Inferior parietal cortex (tissue), 1 donor: Measurements from ENCODE around the gene CAVIN1.
"Not testable (repeated sequence)": the region's sequence is repeated elsewhere in the genome, so short reads cannot be mapped to it uniquely, and the experiment has no call there.

ENCODE experiments used
- DNase-seq: peaks from one replicate; pipeline ENCODE4 v3.0.0-alpha.2; 2016; ENCODE audit errors: extremely low spot score

CAVIN1 gene

DNA sequence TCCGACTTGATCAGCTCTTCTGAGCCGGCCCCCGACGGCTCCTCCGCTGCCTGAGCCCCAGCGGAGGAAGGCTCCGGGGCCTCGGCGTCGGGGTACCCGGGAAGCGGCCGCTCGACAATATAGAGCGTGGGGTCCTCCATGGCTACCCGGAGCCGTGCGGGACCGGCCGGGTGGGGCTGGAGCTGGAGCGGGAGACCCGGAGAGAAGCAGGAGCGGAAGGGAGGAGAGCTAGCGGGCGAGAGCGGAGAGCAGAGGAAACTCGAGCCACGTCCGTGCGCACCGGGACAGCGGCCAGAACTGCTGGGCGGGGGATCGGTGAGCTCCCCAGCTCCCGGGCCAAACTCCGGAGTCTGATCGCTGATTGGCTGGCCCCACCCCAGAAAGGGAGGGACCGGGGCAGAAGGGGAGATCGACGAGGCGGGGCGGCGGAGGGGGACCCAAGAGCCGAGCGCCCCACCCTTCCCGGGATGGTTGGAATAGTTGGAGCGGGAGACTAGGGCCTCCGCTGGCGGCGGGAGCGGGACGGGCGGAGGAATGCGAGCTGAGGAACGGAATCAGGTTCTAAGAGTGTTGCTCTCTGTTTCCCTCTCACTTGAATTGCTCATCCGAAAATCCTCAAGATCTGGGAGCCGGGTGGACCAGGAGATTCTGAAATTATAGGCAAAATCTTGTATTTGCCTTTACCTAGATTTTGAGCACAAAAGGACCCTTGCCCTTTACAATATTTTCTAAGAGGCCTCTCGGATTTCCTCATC, at the start of gene CAVIN1:
TSS of gene CAVIN1 (minus strand) at position 299 of the 755 bp plus-strand sequence. CDS start at position 140, 159 bp downstream.
- peak; percentile 82 for DNase-seq

DNA sequence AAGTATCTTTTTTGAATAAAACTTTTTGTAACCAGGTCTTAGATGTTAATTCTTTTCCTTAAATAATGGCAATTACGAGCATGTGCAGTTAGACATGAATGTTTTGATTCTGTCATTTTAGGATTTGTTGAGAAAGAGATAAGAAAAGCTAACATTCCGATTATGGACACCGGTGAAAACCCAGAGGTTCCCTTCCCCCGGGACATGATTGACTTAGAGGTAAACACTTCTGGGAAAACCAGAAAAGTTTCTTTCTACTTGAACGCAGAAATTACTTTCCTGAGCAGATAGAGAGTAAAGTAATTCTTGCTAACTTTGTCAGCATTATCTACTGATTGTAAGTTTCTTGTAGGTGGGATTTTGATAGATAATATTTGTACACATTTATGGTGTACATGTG, 44.8 kb upstream of the CAVIN1 start:
- DNase-seq: no peak

- no peak for DNase-seq
These were observed 40.9 kb upstream of the CAVIN1 start for GRCh38 chr17:42463976-42464400.

DNA sequence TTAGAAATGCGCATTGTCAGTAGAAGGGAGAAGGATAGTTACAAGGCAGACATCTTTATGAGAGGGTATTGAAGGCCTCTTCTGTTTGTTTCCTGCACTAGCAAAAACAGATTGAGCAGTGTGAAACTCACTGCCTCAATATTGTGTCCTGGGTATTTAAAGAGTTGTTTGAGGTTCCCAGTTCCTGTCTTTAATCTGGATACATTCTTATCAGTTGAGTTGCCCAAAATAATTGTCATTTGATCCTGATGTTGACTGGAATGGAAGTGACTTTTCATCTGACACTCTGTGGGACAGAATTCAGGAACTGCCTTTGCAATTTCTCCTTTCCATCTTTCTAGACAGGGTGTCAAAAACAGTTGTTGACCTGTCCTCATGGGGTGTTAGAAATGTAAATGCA, 37.3 kb upstream of the CAVIN1 start:
- no peak for DNase-seq

GRCh38 chr17:42459801-42460281, 36.8 kb upstream of the CAVIN1 start:
- DNase-seq: peak; percentile 68

DNA sequence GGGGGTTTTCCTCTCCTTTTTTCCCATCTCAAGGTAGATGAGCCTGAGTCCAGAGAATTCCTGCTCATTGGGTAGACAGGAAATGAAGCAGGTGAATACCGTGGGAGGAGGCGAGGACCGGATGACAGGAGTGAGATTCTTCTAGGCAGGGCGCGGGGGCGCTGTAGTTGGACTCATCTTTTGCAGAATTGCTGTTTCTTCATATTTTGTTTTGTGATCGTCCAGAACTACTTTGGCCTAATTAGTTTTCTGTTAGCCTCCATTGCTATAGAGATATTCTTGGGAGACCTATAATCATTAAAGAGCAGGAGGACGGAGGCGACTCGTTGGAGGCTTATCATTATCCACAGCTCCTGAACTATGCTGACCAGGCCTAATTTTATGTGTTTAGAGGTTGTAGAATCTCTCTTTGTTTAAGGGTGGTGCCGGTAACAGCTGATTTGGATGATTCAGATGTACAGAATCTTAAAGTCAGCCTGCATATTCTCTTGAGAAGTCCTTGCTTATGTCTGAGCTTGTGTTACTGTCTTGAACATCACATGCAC, 36.3 kb upstream of the CAVIN1 start:
- peak; percentile 74 for DNase-seq

- DNase-seq: peak; percentile 85
These were observed 35.6 kb upstream of the CAVIN1 start, which contains the start of gene ATP6V0A1 for GRCh38 chr17:42458497-42459255. Gene ATP6V0A1 (plus strand): TSS chr17:42458878. CDS start chr17:42460895, 2,017 bp downstream.

- DNase-seq: peak; percentile 17
These were observed 34.2 kb upstream of the CAVIN1 start for GRCh38 chr17:42457107-42457792.

GRCh38 chr17:42456223-42457106, 33.4 kb upstream of the CAVIN1 start:
- peak; percentile 22 for DNase-seq

- DNase-seq: not testable (repeated sequence)
These were observed 31.9 kb upstream of the CAVIN1 start for GRCh38 chr17:42454987-42455386.

DNA sequence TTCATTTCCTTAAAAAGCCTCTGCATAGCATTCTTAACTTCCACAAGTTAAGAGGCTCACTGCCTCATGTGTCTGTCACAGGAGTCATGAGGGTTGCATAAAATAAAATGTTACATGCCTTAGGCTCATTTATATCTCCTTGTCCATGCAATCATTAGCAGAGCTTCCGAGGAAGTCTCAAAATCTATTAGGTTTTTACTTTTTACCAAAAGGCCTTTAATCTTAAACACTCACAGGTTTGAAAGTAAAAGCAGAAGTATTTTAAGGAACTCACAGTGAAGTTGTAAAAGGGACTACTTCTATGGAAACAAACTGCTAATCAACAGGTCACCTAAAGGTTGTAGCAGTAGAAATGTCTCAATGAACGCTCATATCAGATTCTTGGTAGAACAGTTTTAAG, 30.4 kb upstream of the CAVIN1 start:
- DNase-seq: no peak

DNA sequence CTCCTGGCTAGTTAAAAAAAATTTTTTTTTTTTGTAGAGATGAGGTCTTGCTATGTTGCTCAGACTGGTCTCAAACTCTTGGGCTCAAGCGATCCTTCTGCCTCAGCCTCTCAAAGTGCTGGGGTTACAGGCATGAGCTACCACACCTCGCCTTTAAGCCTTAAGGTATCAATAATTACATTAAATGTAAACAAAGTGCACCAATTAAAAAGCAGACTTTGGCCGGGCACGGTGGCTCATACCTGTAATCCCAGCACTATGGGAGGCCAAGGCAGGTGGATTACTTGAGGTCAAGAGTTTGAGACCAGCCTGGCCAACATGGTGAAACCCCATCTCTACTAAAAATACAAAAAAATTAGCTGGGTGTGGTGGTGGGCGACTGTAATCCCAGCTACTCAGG, 28.2 kb upstream of the CAVIN1 start:
- DNase-seq: not testable (repeated sequence)

- DNase-seq: not testable (repeated sequence)
These were observed 26.8 kb upstream of the CAVIN1 start for GRCh38 chr17:42449838-42450237.

GRCh38 chr17:42449176-42449575, 26.1 kb upstream of the CAVIN1 start:
- not testable (repeated sequence) for DNase-seq

GRCh38 chr17:42442196-42442565, 19.1 kb upstream of the CAVIN1 start:
- no peak for DNase-seq

- no peak for DNase-seq
These were observed 18.5 kb upstream of the CAVIN1 start for GRCh38 chr17:42441371-42442195.

DNA sequence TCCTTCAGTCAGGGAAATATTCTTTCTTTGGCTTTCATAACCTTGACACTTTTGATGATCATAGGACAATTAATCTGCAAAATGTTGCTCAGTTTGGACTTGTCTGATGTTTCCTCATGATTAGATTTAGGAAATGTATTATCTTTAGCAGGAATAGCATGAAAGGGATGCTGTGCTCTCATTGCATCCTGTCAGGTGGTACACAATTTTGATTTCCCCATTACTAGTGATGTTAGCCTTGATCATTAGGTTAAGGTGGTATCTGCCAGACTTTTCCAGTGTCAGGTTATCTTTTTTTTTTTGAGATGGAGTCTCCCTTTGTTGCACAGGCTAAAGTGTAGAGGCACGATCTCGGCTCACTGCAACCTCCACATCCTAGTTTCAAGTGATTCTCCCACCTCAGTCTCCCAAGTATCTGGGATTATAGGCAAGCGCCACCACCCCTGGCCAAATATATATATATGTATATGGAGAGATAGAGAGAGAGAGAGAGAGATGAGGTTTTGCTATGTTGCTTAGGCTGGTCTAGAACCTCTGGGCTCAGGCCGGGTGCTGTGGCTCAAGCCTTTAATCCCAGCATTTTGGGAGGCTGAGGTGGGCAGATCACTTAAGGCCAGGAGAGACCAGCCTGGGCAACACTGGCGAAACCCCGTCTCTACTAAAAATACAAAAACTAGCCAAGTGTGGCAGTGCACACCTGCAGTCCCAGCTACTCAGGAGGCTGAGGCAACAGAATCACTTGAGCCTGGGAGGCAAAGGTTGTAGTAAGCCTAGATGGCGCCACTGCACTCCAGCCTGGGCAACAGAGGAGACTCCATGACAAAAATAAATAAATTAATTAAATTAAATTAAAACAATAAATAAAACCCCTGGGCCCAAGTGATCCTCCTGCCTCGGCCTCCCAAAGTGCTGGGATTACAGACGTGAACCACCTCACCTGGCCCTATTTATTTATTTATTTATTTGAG, 15.8 kb upstream of the CAVIN1 start:
- DNase-seq: no peak

DNA sequence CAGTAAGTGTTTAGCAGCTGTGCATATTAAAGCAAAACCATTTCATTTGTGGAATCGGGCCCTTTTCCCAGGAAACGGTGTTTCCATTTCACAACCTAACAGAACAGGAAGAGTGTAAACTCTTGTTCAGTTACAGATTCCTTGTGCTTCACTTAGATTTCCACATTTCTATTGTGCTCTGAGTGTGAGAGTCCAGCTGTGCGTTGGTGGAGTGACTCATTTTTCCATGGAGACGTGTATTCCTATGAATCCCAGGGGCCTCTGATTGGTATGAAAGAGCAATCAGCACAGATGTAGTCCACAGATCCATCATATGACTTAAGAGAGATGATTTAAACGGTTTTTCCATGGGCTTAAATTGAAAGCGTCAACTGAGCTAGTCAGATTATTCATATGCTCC, 13.3 kb upstream of the CAVIN1 start:
- peak; percentile 31 for DNase-seq

- no peak for DNase-seq
These were observed 8.7 kb upstream of the CAVIN1 start for GRCh38 chr17:42431758-42432161.
